H9 (cell line): Measurements from ENCODE around the gene RNF217. TPM values are rescaled to one million over a fixed set of nuclear protein-coding genes. Genes with fewer than 3 reads are reported as not detected.

ENCODE experiments used
- DNase-seq: peaks from one replicate; pipeline ENCODE4 v3.0.0-alpha.2; 2017
- H2AFZ ChIP-seq: one replicate; pipeline ENCODE4 v1.6.1; 2013; ENCODE audit warnings: mild to moderate bottlenecking, low read length, control low read depth, moderate library complexity
- H2AK5ac ChIP-seq: 2 replicates; pipeline ENCODE4 v1.6.1; 2013; ENCODE audit warnings: low read length, control low read depth, mixed read lengths; ENCODE audit not compliant: insufficient read length
- H2BK120ac ChIP-seq: one replicate; pipeline ENCODE4 v1.6.1; 2013; ENCODE audit warnings: low read depth, mild to moderate bottlenecking, low read length, control low read depth, inconsistent platforms; ENCODE audit not compliant: poor library complexity, severe bottlenecking
- H2BK12ac ChIP-seq: 2 replicates; pipeline ENCODE4 v1.6.1; 2013; ENCODE audit warnings: low read length, control low read depth, mixed read lengths, low read depth; ENCODE audit not compliant: insufficient read length
- H2BK15ac ChIP-seq: 2 replicates; pipeline ENCODE4 v1.6.1; 2013; ENCODE audit warnings: low read depth, low read length, control low read depth
- H2BK20ac ChIP-seq: one replicate; pipeline ENCODE4 v1.6.1; 2013; ENCODE audit warnings: low read depth, mild to moderate bottlenecking, low read length, control low read depth, inconsistent platforms; ENCODE audit not compliant: poor library complexity, severe bottlenecking
- H2BK5ac ChIP-seq: 2 replicates; pipeline ENCODE4 v1.6.1; 2013; ENCODE audit warnings: low read length, control low read depth, mixed read lengths; ENCODE audit not compliant: insufficient read length
- H3K14ac ChIP-seq: 2 replicates; pipeline ENCODE4 v1.6.1; 2013; ENCODE audit warnings: low read length, control low read depth; ENCODE audit not compliant: insufficient read depth
- H3K18ac ChIP-seq: 2 replicates; pipeline ENCODE4 v1.6.1; 2013; ENCODE audit warnings: low read depth, mild to moderate bottlenecking, mixed read lengths, low read length, control low read depth; ENCODE audit not compliant: insufficient read length
- H3K23ac ChIP-seq: 2 replicates; pipeline ENCODE4 v1.6.1; 2013; ENCODE audit warnings: low read length, control low read depth, mixed read lengths, low read depth; ENCODE audit not compliant: insufficient read length
- H3K23me2 ChIP-seq: 2 replicates; pipeline ENCODE4 v1.6.1; 2013; ENCODE audit warnings: low read depth, mild to moderate bottlenecking, mixed read lengths, low read length, control low read depth; ENCODE audit not compliant: insufficient read length, poor library complexity, severe bottlenecking
- H3K27ac ChIP-seq: 2 replicates; pipeline ENCODE4 v1.5.1; 2013; ENCODE audit warnings: low read length, control low read depth, mixed read lengths, low read depth; ENCODE audit not compliant: insufficient read length
- H3K27me3 ChIP-seq: 2 replicates; pipeline ENCODE4 v1.6.1; 2013; ENCODE audit warnings: low read length, control low read depth, inconsistent platforms; ENCODE audit not compliant: insufficient read depth
- H3K4ac ChIP-seq: 2 replicates; pipeline ENCODE4 v1.6.1; 2013; ENCODE audit warnings: low read depth, mild to moderate bottlenecking, control low read depth, inconsistent platforms, low read length, moderate library complexity
- H3K4me1 ChIP-seq: 2 replicates; pipeline ENCODE4 v1.6.1; 2013; ENCODE audit warnings: low read length, control low read depth, inconsistent platforms; ENCODE audit not compliant: insufficient read depth
- H3K4me2 ChIP-seq: 2 replicates; pipeline ENCODE4 v1.6.1; 2013; ENCODE audit warnings: low read length, control low read depth, mixed read lengths; ENCODE audit not compliant: insufficient read length, insufficient read depth
- H3K56ac ChIP-seq: 2 replicates; pipeline ENCODE4 v1.6.1; 2013; ENCODE audit warnings: low read depth, mild to moderate bottlenecking, mixed read lengths, low read length, control low read depth; ENCODE audit not compliant: insufficient read length
- H3K79me1 ChIP-seq: 2 replicates; pipeline ENCODE4 v1.6.1; 2013; ENCODE audit warnings: low read depth, mild to moderate bottlenecking, moderate library complexity, low read length, control low read depth, inconsistent platforms; ENCODE audit not compliant: insufficient read depth, poor library complexity, severe bottlenecking
- H3K79me2 ChIP-seq: 2 replicates; pipeline ENCODE4 v1.6.1; 2013; ENCODE audit warnings: low read length, control low read depth, inconsistent platforms; ENCODE audit not compliant: insufficient read depth
- H3K9ac ChIP-seq: 2 replicates; pipeline ENCODE4 v1.6.1; 2013; ENCODE audit warnings: low read length, control low read depth, mixed read lengths; ENCODE audit not compliant: insufficient read length; ENCODE audit errors: extremely low read depth
- H3K9me3 ChIP-seq: one replicate; pipeline ENCODE4 v1.6.1; 2013; ENCODE audit warnings: low read depth, low read length, inconsistent platforms; ENCODE audit not compliant: control insufficient read depth
- H3T11ph ChIP-seq: one replicate; pipeline ENCODE4 v1.6.1; 2013; ENCODE audit warnings: mild to moderate bottlenecking, low read length, control low read depth, inconsistent platforms
- H4K20me1 ChIP-seq: one replicate; pipeline ENCODE4 v1.6.1; 2013; ENCODE audit not compliant: control insufficient read depth, insufficient read length, insufficient read depth
- H4K5ac ChIP-seq: 2 replicates; pipeline ENCODE4 v1.6.1; 2013; ENCODE audit warnings: low read depth, mild to moderate bottlenecking, mixed read lengths, low read length, control low read depth; ENCODE audit not compliant: insufficient read length
- H4K8ac ChIP-seq: replicated peaks from 2 replicates; pipeline ENCODE4 v1.6.1; 2013; ENCODE audit warnings: low read length, control low read depth, mixed read lengths, low read depth; ENCODE audit not compliant: insufficient read length
- H4K91ac ChIP-seq: 2 replicates; pipeline ENCODE4 v1.6.1; 2013; ENCODE audit warnings: low read depth, mild to moderate bottlenecking, moderate library complexity, mixed read lengths, low read length, control low read depth; ENCODE audit not compliant: insufficient read length
- H3K27ac Mint-ChIP-seq, 3 experiments: 2 replicates in 2 of 3; 3 replicates in 1 of 3; pipeline ENCODE4 v1.8.0; 2020 to 2021; ENCODE audit warnings: mixed read lengths in 3 of 3, mild to moderate bottlenecking in 1 of 3, moderate library complexity in 1 of 3
- H3K27me3 Mint-ChIP-seq: 2 replicates; pipeline ENCODE4 v1.8.0; 2021; ENCODE audit warnings: low read depth, mild to moderate bottlenecking, moderate library complexity, mixed read lengths
- H3K36me3 Mint-ChIP-seq, 3 experiments: 2 replicates in 2 of 3; 3 replicates in 1 of 3; pipeline ENCODE4 v1.8.0; 2020 to 2021; ENCODE audit warnings: low read depth in 3 of 3, mixed read lengths in 3 of 3; ENCODE audit not compliant: insufficient read depth in 1 of 3
- H3K4me1 Mint-ChIP-seq, 2 experiments: 2 replicates each; pipeline ENCODE4 v1.8.0; 2020; ENCODE audit warnings: mixed read lengths in 2 of 2
- H3K4me3 Mint-ChIP-seq, 2 experiments: 2 replicates in 1 of 2; 3 replicates in 1 of 2; pipeline ENCODE4 v1.8.0; 2020 to 2021; ENCODE audit warnings: mild to moderate bottlenecking in 2 of 2, mixed read lengths in 2 of 2, moderate library complexity in 1 of 2
- H3K9me3 Mint-ChIP-seq, 2 experiments: 2 replicates in 1 of 2; 3 replicates in 1 of 2; pipeline ENCODE4 v1.8.0; 2020; ENCODE audit warnings: mild to moderate bottlenecking in 2 of 2, mixed read lengths in 2 of 2, moderate library complexity in 1 of 2
- CTCF ChIP-seq: fragments of 200-600 bp; sonication (generic); conservative IDR thresholded peaks from 3 replicates; pipeline ENCODE4 v1.8.0; 2021; ENCODE audit warnings: antibody characterized with exemption, mild to moderate bottlenecking
- WGBS: extraction: QIAGEN DNeasy Blood & Tissue Kit; methylation state at CpG from one replicate; pipeline ENCODE4 v1.1.7; 2013; ENCODE audit warnings: missing lambda C conversion rate, low lambda C conversion rate, mixed read lengths; ENCODE audit not compliant: insufficient read length; ENCODE audit errors: extremely low coverage; 5-methylcytosine and 5-hydroxymethylcytosine counted together
- total RNA-seq: library from RNA; stranded (reverse); gene quantifications from 2 replicates; pipeline ENCODE4 v1.2.1, GENCODE V29; 2021

Gene RNF217
- total RNA-seq, 1 experiment from 2014 or later = 9.6 TPM

GRCh38 chr6:125038925-125039324 lies 76.7 kb downstream of the RNF217 start:
- no peak overlapping the region for H3K4ac ChIP-seq
- WGBS = no CpG with 5 or more reads among the region's 2 CpGs
- H3K79me2 ChIP-seq = no peaks in the 10 kb centered on the region

More at GRCh38 chr6:125038925-125039324, 76.7 kb downstream of the RNF217 start:
- H3K4me1 Mint-ChIP-seq = peaks cover 9% of the 10 kb centered on the region in 2 experiments
- H3K23me2 ChIP-seq = no peaks in the 10 kb centered on the region
- no peak overlapping the region for H2BK20ac ChIP-seq
- no peaks in the 10 kb centered on the region for H4K20me1 ChIP-seq
- no peak overlapping the region for H2AFZ ChIP-seq
- no peak overlapping the region for H3K27ac Mint-ChIP-seq
- H3K4me3 Mint-ChIP-seq = no peak overlapping the region
- no peak overlapping the region for H3K23ac ChIP-seq
- no peak overlapping the region for H3K14ac ChIP-seq
- no peaks in the 10 kb centered on the region for H3K27me3 Mint-ChIP-seq
- no peak overlapping the region for H3K18ac ChIP-seq
- H3K9me3 Mint-ChIP-seq = peaks cover 0 to 3% of the 10 kb centered on the region in 2 experiments; a peak in 1 of 5 replicates
- H3K4me1 ChIP-seq = no peaks in the 10 kb centered on the region
- no peak overlapping the region for H4K91ac ChIP-seq
- H3K79me1 ChIP-seq = no peaks in the 10 kb centered on the region
- H3K36me3 Mint-ChIP-seq = no peaks in the 10 kb centered on the region
- no peaks in the 10 kb centered on the region for H3K27me3 ChIP-seq
- H2BK15ac ChIP-seq = no peak overlapping the region
- no peak overlapping the region for H3K9ac ChIP-seq
- H2BK12ac ChIP-seq = no peak overlapping the region
- no peak overlapping the region for H3T11ph ChIP-seq
- no peak overlapping the region for H3K56ac ChIP-seq
- no peak overlapping the region for H4K8ac ChIP-seq
- H3K4me2 ChIP-seq = no peak overlapping the region
- H2AK5ac ChIP-seq = no peak overlapping the region
- no peak overlapping the region for H2BK120ac ChIP-seq
- DNase-seq = no peak
- no peaks in the 10 kb centered on the region for H3K9me3 ChIP-seq
- no peak for TF ChIP-seq CTCF
- H4K5ac ChIP-seq = no peak overlapping the region
- H3K27ac ChIP-seq = no peak overlapping the region
- no peak overlapping the region for H2BK5ac ChIP-seq
